Measurements from ENCODE around the gene GATM.

DNA sequence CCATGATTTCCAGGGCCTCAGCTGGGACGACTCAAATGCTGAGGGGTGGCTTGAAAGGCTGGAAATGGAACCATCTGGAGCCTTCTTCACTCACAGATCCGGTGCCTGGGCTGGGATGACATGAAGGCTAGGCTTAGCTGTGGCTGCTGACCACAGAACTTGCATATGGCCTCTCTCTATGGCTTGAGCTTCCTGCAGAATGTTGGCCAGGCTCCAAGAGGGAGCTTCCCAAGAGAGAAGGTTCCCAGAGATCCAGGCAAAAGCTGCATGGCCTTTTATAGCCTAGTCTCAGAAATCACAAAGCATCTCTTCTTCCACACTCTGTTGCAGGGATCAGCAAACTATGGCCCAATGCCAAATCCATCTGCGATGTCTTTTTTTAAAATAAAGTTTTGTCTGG lies 44.8 kb downstream of the GATM start:
- TF ChIP-seq, protein P1, sequence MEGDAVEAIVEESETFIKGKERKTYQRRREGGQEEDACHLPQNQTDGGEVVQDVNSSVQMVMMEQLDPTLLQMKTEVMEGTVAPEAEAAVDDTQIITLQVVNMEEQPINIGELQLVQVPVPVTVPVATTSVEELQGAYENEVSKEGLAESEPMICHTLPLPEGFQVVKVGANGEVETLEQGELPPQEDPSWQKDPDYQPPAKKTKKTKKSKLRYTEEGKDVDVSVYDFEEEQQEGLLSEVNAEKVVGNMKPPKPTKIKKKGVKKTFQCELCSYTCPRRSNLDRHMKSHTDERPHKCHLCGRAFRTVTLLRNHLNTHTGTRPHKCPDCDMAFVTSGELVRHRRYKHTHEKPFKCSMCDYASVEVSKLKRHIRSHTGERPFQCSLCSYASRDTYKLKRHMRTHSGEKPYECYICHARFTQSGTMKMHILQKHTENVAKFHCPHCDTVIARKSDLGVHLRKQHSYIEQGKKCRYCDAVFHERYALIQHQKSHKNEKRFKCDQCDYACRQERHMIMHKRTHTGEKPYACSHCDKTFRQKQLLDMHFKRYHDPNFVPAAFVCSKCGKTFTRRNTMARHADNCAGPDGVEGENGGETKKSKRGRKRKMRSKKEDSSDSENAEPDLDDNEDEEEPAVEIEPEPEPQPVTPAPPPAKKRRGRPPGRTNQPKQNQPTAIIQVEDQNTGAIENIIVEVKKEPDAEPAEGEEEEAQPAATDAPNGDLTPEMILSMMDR (IDR thresholded peaks at IDR 0.05): no peak
- TF ChIP-seq POLR2A (IDR thresholded peaks at IDR 0.05) (no peak), POLR2AphosphoS5 (IDR thresholded peaks at IDR 0.05) (no peak)
